Activated gamma-delta T cell treated with anti-CD3 and anti-CD28 coated beads, Interleukin-2, amount 50 U/mL, for 16 hours (primary cell): Measurements from ENCODE around the gene ERC2.

Experiments
- DNase-seq: peaks from one replicate; pipeline ENCODE4 v3.0.0-alpha.2; 2020; ENCODE audit warnings: low read depth

Gene ERC2

GRCh38 chr3:55584030-55584429 is 884.2 kb downstream of the ERC2 start:
- DNase-seq: no peak

- DNase-seq: no peak
Measured at GRCh38 chr3:55583475-55583874, 884.8 kb downstream of the ERC2 start.

- DNase-seq: no peak
Measured at GRCh38 chr3:55579496-55579895, 888.8 kb downstream of the ERC2 start.

- no peak for DNase-seq
Measured at GRCh38 chr3:55576621-55577388, 891.5 kb downstream of the ERC2 start.

- no peak for DNase-seq
Measured at GRCh38 chr3:55574671-55575070, 893.6 kb downstream of the ERC2 start.

GRCh38 chr3:55572816-55573215 is 895.5 kb downstream of the ERC2 start:
- DNase-seq: no peak

GRCh38 chr3:55571913-55572312 is 896.4 kb downstream of the ERC2 start:
- no peak for DNase-seq

GRCh38 chr3:55571216-55571813 is 897.0 kb downstream of the ERC2 start:
- no peak for DNase-seq

- DNase-seq: no peak
Measured at GRCh38 chr3:55570271-55570711, 898.0 kb downstream of the ERC2 start.

GRCh38 chr3:55569033-55569599 is 899.2 kb downstream of the ERC2 start:
- no peak for DNase-seq

GRCh38 chr3:55567615-55568014 is 900.7 kb downstream of the ERC2 start:
- DNase-seq: no peak

- DNase-seq: no peak
Measured at GRCh38 chr3:55567121-55567520, 901.1 kb downstream of the ERC2 start.

GRCh38 chr3:55565521-55565920 is 902.7 kb downstream of the ERC2 start:
- DNase-seq: no peak

- DNase-seq: no peak
Measured at GRCh38 chr3:55564726-55565125, 903.5 kb downstream of the ERC2 start.

GRCh38 chr3:55562700-55563099 is 905.6 kb downstream of the ERC2 start:
- DNase-seq: no peak

- DNase-seq: no peak
Measured at GRCh38 chr3:55559500-55560423, 908.5 kb downstream of the ERC2 start.

- DNase-seq: no peak
Measured at GRCh38 chr3:55558316-55558715, 910.0 kb downstream of the ERC2 start.

GRCh38 chr3:55557549-55557948 is 910.7 kb downstream of the ERC2 start:
- DNase-seq: no peak

- no peak for DNase-seq
Measured at GRCh38 chr3:55556619-55557537, 911.4 kb downstream of the ERC2 start.

- DNase-seq: no peak
Measured at GRCh38 chr3:55555873-55556618, 912.2 kb downstream of the ERC2 start.
